ENCODE measurements around the gene HLA-DRB1.
"Not testable (repeated sequence)": the region's sequence is repeated elsewhere in the genome, so short reads cannot be mapped to it uniquely, and the experiment has no call there.

The HLA-DRB1 gene

GRCh38 chr6:32565511-32565910 lies 24.1 kb downstream of the HLA-DRB1 start:
- in situ Hi-C loops (cut with HindIII; ENCODE audit: low sequenced_read_pairs) = no loop called here

- in situ Hi-C loops (cut with HindIII; ENCODE audit: low sequenced_read_pairs) = no loop called here
These were observed 26.7 kb downstream of the HLA-DRB1 start for GRCh38 chr6:32562940-32563339.

- in situ Hi-C loops (cut with HindIII; ENCODE audit: low sequenced_read_pairs) = no loop called here
These were observed 29.9 kb downstream of the HLA-DRB1 start for GRCh38 chr6:32559747-32560146.

GRCh38 chr6:32558426-32559057 lies 31.1 kb downstream of the HLA-DRB1 start:
- in situ Hi-C loops (cut with HindIII; ENCODE audit: low sequenced_read_pairs) = no loop called here

- in situ Hi-C loops (cut with HindIII; ENCODE audit: low sequenced_read_pairs) = no loop called here
These were observed 35.3 kb downstream of the HLA-DRB1 start for GRCh38 chr6:32554116-32554965.

GRCh38 chr6:32553037-32553742 lies 36.5 kb downstream of the HLA-DRB1 start:
- in situ Hi-C loops (cut with HindIII; ENCODE audit: low sequenced_read_pairs) = no loop called here

- in situ Hi-C loops (cut with HindIII; ENCODE audit: low sequenced_read_pairs) = no loop called here
These were observed 38.2 kb downstream of the HLA-DRB1 start for GRCh38 chr6:32551410-32551809.

GRCh38 chr6:32539839-32540238 lies 49.8 kb downstream of the HLA-DRB1 start:
- in situ Hi-C loops (cut with HindIII; ENCODE audit: low sequenced_read_pairs) = no loop called here

- in situ Hi-C loops (cut with HindIII; ENCODE audit: low sequenced_read_pairs) = not testable (repeated sequence)
These were observed 59.2 kb downstream of the HLA-DRB1 start for GRCh38 chr6:32530431-32530793.

GRCh38 chr6:32529697-32530430 lies 59.8 kb downstream of the HLA-DRB1 start, which contains the start of gene HLA-DRB5:
TSS of gene HLA-DRB5 (minus strand) at chr6:32530287. CDS start at chr6:32530224, 63 bp downstream.
- in situ Hi-C loops (cut with HindIII; ENCODE audit: low sequenced_read_pairs) = loop anchor here (5.0 kb wide), 1 partner anchor 57 kb away; the partner anchor contains the start of gene HLA-DRB1

All from DLD1 (cell line).